Fibroblast of lung (primary cell): ENCODE data around the gene PLAAT3. TPM values are rescaled to one million over a fixed set of nuclear protein-coding genes. Genes with fewer than 3 reads are reported as not detected.

ENCODE experiments used
- DNase-seq, 2 donors: peaks; one replicate each; pipeline versions ENCODE4 v3.0.0 to v3.0.0-alpha.2; 2010; ENCODE audit warnings: low read depth in 2 of 2
- H2AFZ ChIP-seq: 2 replicates; pipeline ENCODE4 v1.5.1; 2012; ENCODE audit warnings: low read length, control low read depth, inconsistent platforms
- H3K27ac ChIP-seq: 2 replicates; pipeline ENCODE4 v1.5.1; 2011; ENCODE audit warnings: low read length, control low read depth; ENCODE audit not compliant: insufficient read depth
- H3K27me3 ChIP-seq: 2 replicates; pipeline ENCODE4 v1.5.1; 2011; ENCODE audit warnings: mild to moderate bottlenecking, low read length; ENCODE audit not compliant: control insufficient read depth, insufficient read depth
- H3K36me3 ChIP-seq: 2 replicates; pipeline ENCODE4 v1.5.1; 2011; ENCODE audit warnings: low read length; ENCODE audit not compliant: control insufficient read depth, insufficient read depth
- H3K4me1 ChIP-seq: 2 replicates; pipeline ENCODE4 v1.5.1; 2011; ENCODE audit warnings: low read length; ENCODE audit not compliant: control insufficient read depth, insufficient read depth; ENCODE audit errors: extremely low read depth
- H3K4me2 ChIP-seq: 2 replicates; pipeline ENCODE4 v1.5.1; 2011; ENCODE audit warnings: low read length, control low read depth; ENCODE audit not compliant: insufficient read depth; ENCODE audit errors: extremely low read depth
- H3K4me3 ChIP-seq, 4 experiments: fragments of 200-600 bp in 1 of 4; sonication (generic) in 1 of 4; replicated peaks in 1 of 4; 2 replicates each; pipeline ENCODE4 v1.5.1; 2011 to 2016; ENCODE audit warnings: low read length in 4 of 4, low read depth in 3 of 4, mild to moderate bottlenecking in 3 of 4, control low read depth in 2 of 4, inconsistent platforms in 1 of 4, mixed read lengths in 1 of 4; ENCODE audit not compliant: insufficient read depth in 1 of 4; ENCODE audit errors: control extremely low read depth in 1 of 4
- H3K79me2 ChIP-seq: 2 replicates; pipeline ENCODE4 v1.5.1; 2012; ENCODE audit warnings: mild to moderate bottlenecking, low read length, inconsistent platforms; ENCODE audit not compliant: control insufficient read depth, insufficient read depth
- H3K9ac ChIP-seq: 2 replicates; pipeline ENCODE4 v1.5.1; 2011; ENCODE audit warnings: mild to moderate bottlenecking, low read length, control low read depth; ENCODE audit not compliant: insufficient read depth
- H3K9me3 ChIP-seq: 2 replicates; pipeline ENCODE4 v1.5.1; 2012; ENCODE audit warnings: low read depth, low read length; ENCODE audit not compliant: control insufficient read depth, insufficient read depth
- H4K20me1 ChIP-seq: 2 replicates; pipeline ENCODE4 v1.5.1; 2011; ENCODE audit warnings: low read length; ENCODE audit not compliant: control insufficient read depth, insufficient read depth; ENCODE audit errors: extremely low read depth
- CTCF ChIP-seq, 2 donors: IDR thresholded peaks in 1 of 2; conservative IDR thresholded peaks in 1 of 2; 1 replicate in 1 of 2; 2 replicates in 1 of 2; pipeline ENCODE4 v1.5.1; 2011 to 2012; ENCODE audit warnings: low read length in 2 of 2, control low read depth in 1 of 2, inconsistent platforms in 1 of 2, low read depth in 1 of 2, mild to moderate bottlenecking in 1 of 2
- EZH2 ChIP-seq: IDR thresholded peaks from 2 replicates; pipeline ENCODE4 v1.5.1; 2012; ENCODE audit warnings: low read length, control low read depth, mild to moderate bottlenecking; ENCODE audit errors: missing control alignments
- polyA plus RNA-seq, 2 donors: library from polyadenylated mRNA; depleted of rRNA in 1 of 2; stranded (reverse) in 1 of 2; unstranded in 1 of 2; fragments of >200 nt; gene quantifications; 2 replicates each; pipeline ENCODE4 v1.2.1, GENCODE V29; 2011 to 2012; ENCODE audit warnings: missing spikeins in 1 of 2
- total RNA-seq: library from RNA; depleted of rRNA; stranded (reverse); fragments of >200 nt; gene quantifications from 2 replicates; pipeline ENCODE4 v1.2.1, GENCODE V29; 2014

Gene PLAAT3
- total and polyA plus RNA-seq, 2 donors (not counting 1 experiment from before 2014, with no cell fraction given): 11.4 to 45.4 TPM

- no peak overlapping the region for H3K9ac ChIP-seq
- H2AFZ ChIP-seq: no peak overlapping the region
- no peak overlapping the region for H3K27ac ChIP-seq
- no peaks in the 10 kb centered on the region for H4K20me1 ChIP-seq
- H3K4me1 ChIP-seq: no peaks in the 10 kb centered on the region
- TF ChIP-seq CTCF (conservative IDR thresholded peaks at IDR 0.05 in 1 of 2, IDR thresholded peaks at IDR 0.05 in 1 of 2; ENCODE audit: low read depth in 1 of 2, low read length in 2 of 2) (no peak), EZH2 (no peak)
- H3K36me3 ChIP-seq: peaks cover 6% of the 10 kb centered on the region
- H3K4me2 ChIP-seq: no peak overlapping the region
- H3K79me2 ChIP-seq: no peaks in the 10 kb centered on the region
- no peak for DNase-seq
- H3K4me3 ChIP-seq: no peak overlapping the region
- H3K9me3 ChIP-seq: no peaks in the 10 kb centered on the region
- H3K27me3 ChIP-seq: no peaks in the 10 kb centered on the region
These were observed 15.2 kb upstream of the PLAAT3 start for GRCh38 chr11:63629426-63629825.

GRCh38 chr11:63623513-63624140 is 9.4 kb upstream of the PLAAT3 start:
- TF ChIP-seq CTCF (conservative IDR thresholded peaks at IDR 0.05 in 1 of 2, IDR thresholded peaks at IDR 0.05 in 1 of 2; ENCODE audit: low read depth in 1 of 2, low read length in 2 of 2) (no peak), EZH2 (no peak)
- no peaks in the 10 kb centered on the region for H3K9me3 ChIP-seq
- no peaks in the 10 kb centered on the region for H3K27me3 ChIP-seq
- no peak overlapping the region for H3K4me3 ChIP-seq
- no peaks in the 10 kb centered on the region for H4K20me1 ChIP-seq
- no peak overlapping the region for H2AFZ ChIP-seq
- no peak for DNase-seq
- no peaks in the 10 kb centered on the region for H3K36me3 ChIP-seq
- H3K79me2 ChIP-seq: no peaks in the 10 kb centered on the region
- no peak overlapping the region for H3K27ac ChIP-seq
- H3K4me1 ChIP-seq: no peaks in the 10 kb centered on the region
- H3K9ac ChIP-seq: no peak overlapping the region
- no peak overlapping the region for H3K4me2 ChIP-seq

- Histone ChIP-seq H3K4me1 (no peaks in the 10 kb centered on the region), H3K4me3 (no peak overlapping the region), H3K27ac (no peak overlapping the region), H2AFZ (no peak overlapping the region), H3K36me3 (no peaks in the 10 kb centered on the region), H3K9me3 (no peaks in the 10 kb centered on the region), H3K27me3 (no peaks in the 10 kb centered on the region), H3K9ac (no peak overlapping the region), H3K79me2 (no peaks in the 10 kb centered on the region), H3K4me2 (no peak overlapping the region), H4K20me1 (no peaks in the 10 kb centered on the region)
- no peak for DNase-seq
- no peak for TF ChIP-seq CTCF (conservative IDR thresholded peaks at IDR 0.05 in 1 of 2, IDR thresholded peaks at IDR 0.05 in 1 of 2; ENCODE audit: low read depth in 1 of 2, low read length in 2 of 2)
- TF ChIP-seq EZH2: no peak
These were observed 8.1 kb upstream of the PLAAT3 start for GRCh38 chr11:63622323-63622722.
